Body of pancreas (tissue), 4 donors: ENCODE measurements around the gene ARNT2. TPM values are rescaled to one million over a fixed set of nuclear protein-coding genes. Genes with fewer than 3 reads are reported as not detected.

ENCODE experiments used
- ATAC-seq: fragments of 150-250 bp; one replicate; pipeline ENCODE4 v1.9.1; 2016
- DNase-seq, 4 donors: peaks; one replicate each; pipeline ENCODE4 v3.0.0-alpha.2; 2019
- H3K27ac ChIP-seq, 4 donors: fragments of 200-600 bp; sonication (generic); 1 replicate in 3 of 4; 2 replicates in 1 of 4; pipeline versions ENCODE4 v1.5.1 to v1.6.1; 2016 to 2019; ENCODE audit warnings: mild to moderate bottlenecking in 1 of 4, mixed read lengths in 1 of 4, moderate library complexity in 1 of 4
- H3K27me3 ChIP-seq, 2 donors: fragments of 200-600 bp; sonication (generic); one replicate each; pipeline ENCODE4 v1.6.0; 2016; ENCODE audit warnings: mild to moderate bottlenecking in 1 of 2
- H3K36me3 ChIP-seq, 2 donors: fragments of 200-600 bp; sonication (generic); replicated peaks in 1 of 2; 2 replicates each; pipeline ENCODE4 v1.5.1; 2016; ENCODE audit warnings: low read depth in 2 of 2; ENCODE audit not compliant: insufficient read depth in 1 of 2
- H3K4me1 ChIP-seq: fragments of 200-600 bp; sonication (generic); one replicate; pipeline ENCODE4 v1.6.0; 2016
- H3K4me3 ChIP-seq, 2 donors: fragments of 200-600 bp; sonication (generic); 1 replicate in 1 of 2; 2 replicates in 1 of 2; pipeline ENCODE4 v1.5.1; 2016 to 2019
- H3K9me3 ChIP-seq, 3 donors: fragments of 200-600 bp; sonication (generic); 1 replicate in 2 of 3; 2 replicates in 1 of 3; pipeline ENCODE4 v1.5.1; 2016
- CTCF ChIP-seq, 7 experiments: fragments of 450-650 bp in 4 of 7; fragments of 200-600 bp in 3 of 7; sonication (generic) in 3 of 7; IDR thresholded peaks; one replicate each; pipeline ENCODE4 v1.5.1; 2016 to 2019; ENCODE audit warnings: antibody characterized with exemption in 7 of 7
- POLR2A ChIP-seq, 3 donors: fragments of 450-650 bp; IDR thresholded peaks; one replicate each; pipeline ENCODE4 v1.6.1; 2016; ENCODE audit warnings: antibody characterized with exemption in 3 of 3, mild to moderate bottlenecking in 2 of 3
- WGBS, 2 donors: methylation state at CpG; one replicate each; pipeline ENCODE4 v1.1.5; 2017; 5-methylcytosine and 5-hydroxymethylcytosine counted together
- intact Hi-C: fragments of 100-400 bp; cut with DNase I; formaldehyde crosslinking; loops from one replicate; pipeline ENCODE4 v1.15.1; 2023
- total RNA-seq, 2 donors: library from RNA; depleted of rRNA; stranded (reverse); fragments of >200 nt; gene quantifications; one replicate each; pipeline ENCODE4 v1.1.0, GENCODE V29; 2016

ARNT2 gene
- 1 to 10 TPM; 5.3 to 5.4 TPM for total RNA-seq

GRCh38 chr15:80404057-80404760 lies at the start of gene ARNT2:
Gene ARNT2, plus strand, starts transcription at chr15:80404382. Its CDS starts 134 bp downstream, at chr15:80404516.
- Histone ChIP-seq H3K27me3 (no peaks in the 10 kb centered on the region), H3K4me3 (peak within 1 kb of the TSS; percentile 22 to 30), H3K4me1 (peaks cover 18% of the 10 kb centered on the region), H3K36me3 (no peaks in the 10 kb centered on the region), H3K27ac (peak within 1 kb of the TSS; percentile 9 to 75 (median 70)), H3K9me3 (no peaks in the 10 kb centered on the region)
- DNase-seq, result peak; percentile 26 to 48 (median 32)
- peak; percentile 67 for ATAC-seq
- TF ChIP-seq CTCF (IDR thresholded peaks at IDR 0.05) (no peak), POLR2A (IDR thresholded peaks at IDR 0.05) (no peak)
- WGBS, 2 donors, result 1% methylated on average over 85 of the region's 102 CpGs; no CpG with 5 or more reads in 1 of the 2 donors
- intact Hi-C loops, result no loop called here

- Histone ChIP-seq H3K36me3 (no peaks in the 10 kb centered on the region), H3K4me3 (no peak overlapping the region), H3K9me3 (peaks cover 0 to 25% (median 0%) of the 10 kb centered on the region in 3 donors), H3K27me3 (no peaks in the 10 kb centered on the region), H3K27ac (no peak overlapping the region), H3K4me1 (no peaks in the 10 kb centered on the region)
- WGBS, 2 donors, result 76 to 85% methylated on average over 3 of the region's 3 CpGs
- no peak for ATAC-seq
- no peak for DNase-seq
- no peak for TF ChIP-seq POLR2A (IDR thresholded peaks at IDR 0.05)
- intact Hi-C loops, result no loop called here
Observed at GRCh38 chr15:80367094-80367493, 37.1 kb upstream of the ARNT2 start.

- Histone ChIP-seq H3K9me3 (peaks cover 0 to 25% (median 0%) of the 10 kb centered on the region in 3 donors), H3K27me3 (no peaks in the 10 kb centered on the region), H3K27ac (no peak overlapping the region), H3K4me3 (no peak overlapping the region), H3K4me1 (no peaks in the 10 kb centered on the region), H3K36me3 (no peaks in the 10 kb centered on the region)
- 14 to 20% methylated on average over 1 of the region's 1 CpG for WGBS, 2 donors
- intact Hi-C loops, result no loop called here
- no peak for TF ChIP-seq CTCF (IDR thresholded peaks at IDR 0.05)
- no peak for TF ChIP-seq POLR2A (IDR thresholded peaks at IDR 0.05)
- DNase-seq (no peak), ATAC-seq (no peak)
Observed at GRCh38 chr15:80367661-80368060, 36.5 kb upstream of the ARNT2 start.

GRCh38 chr15:80371924-80372323 lies 32.3 kb upstream of the ARNT2 start:
- intact Hi-C loops, result no loop called here
- peaks cover 0 to 13% (median 0%) of the 10 kb centered on the region in 3 donors for H3K9me3 ChIP-seq
- TF ChIP-seq POLR2A (IDR thresholded peaks at IDR 0.05) (no peak), CTCF (IDR thresholded peaks at IDR 0.05) (no peak)
- no peaks in the 10 kb centered on the region for H3K4me1 ChIP-seq
- H3K27me3 ChIP-seq, result no peaks in the 10 kb centered on the region
- no peak overlapping the region for H3K4me3 ChIP-seq
- no peaks in the 10 kb centered on the region for H3K36me3 ChIP-seq
- H3K27ac ChIP-seq, result no peak overlapping the region
- DNase-seq (no peak), ATAC-seq (no peak)
- WGBS, 2 donors, result 78 to 90% methylated on average over 2 of the region's 2 CpGs

DNA sequence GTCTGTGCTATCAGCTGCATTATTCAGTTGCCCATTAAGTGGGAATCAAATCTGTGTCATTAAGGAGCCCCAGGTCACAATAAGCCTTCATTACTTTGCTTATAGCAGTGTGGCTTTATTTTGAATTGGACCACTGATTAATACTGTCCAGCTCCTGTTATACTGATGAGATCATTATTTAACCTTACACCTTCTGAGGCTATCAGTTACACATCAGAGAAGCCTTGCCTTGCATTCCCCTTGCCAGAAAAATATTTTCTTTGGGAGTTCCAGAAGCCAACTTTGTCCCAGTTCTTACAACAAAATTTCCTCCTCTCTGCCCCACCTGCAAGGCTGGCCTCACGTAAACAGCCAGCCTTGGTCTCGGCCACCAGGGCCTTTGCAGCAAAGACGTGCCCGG lies 29.7 kb upstream of the ARNT2 start:
- Histone ChIP-seq H3K4me3 (no peak overlapping the region), H3K27me3 (no peaks in the 10 kb centered on the region), H3K36me3 (no peaks in the 10 kb centered on the region), H3K27ac (no peak overlapping the region), H3K9me3 (no peaks in the 10 kb centered on the region), H3K4me1 (no peaks in the 10 kb centered on the region)
- no peak for DNase-seq
- intact Hi-C loops, result no loop called here
- WGBS, 2 donors, result 61 to 63% methylated on average over 4 of the region's 4 CpGs
- no peak for TF ChIP-seq POLR2A (IDR thresholded peaks at IDR 0.05)
- ATAC-seq, result no peak
